Activated CD4-positive, alpha-beta T cell treated with anti-CD3 and anti-CD28 coated beads, Interleukin-2, amount 10 ng/mL, durations not matched to agents 7 days and 5 days (primary cell): ENCODE data around the gene ECE1. TPM values are rescaled to one million over a fixed set of nuclear protein-coding genes. Genes with fewer than 3 reads are reported as not detected.

Experiments
- CTCF ChIA-PET: fragments of 350-600 bp; sonication (Branson Sonifier 250); formaldehyde crosslinking; loops from one replicate; lab custom pipeline; 2021; ENCODE audit warnings: antibody characterized with exemption; lab: Charles Lee
- POLR2A ChIA-PET: fragments of 350-600 bp; sonication (Branson Sonifier 250); formaldehyde crosslinking; loops from one replicate; lab custom pipeline; 2021; ENCODE audit warnings: antibody characterized with exemption; lab: Charles Lee
- DNase-seq: peaks from one replicate; pipeline ENCODE4 v3.0.0-alpha.2; 2020
- H3K27ac Mint-ChIP-seq: one replicate; pipeline ENCODE4 v1.8.0; 2021; ENCODE audit warnings: mild to moderate bottlenecking, moderate library complexity, mixed read lengths
- H3K27me3 Mint-ChIP-seq: one replicate; pipeline ENCODE4 v1.8.0; 2021; ENCODE audit warnings: mixed read lengths
- H3K36me3 Mint-ChIP-seq: one replicate; pipeline ENCODE4 v1.8.0; 2021; ENCODE audit warnings: low read depth, mixed read lengths
- H3K4me1 Mint-ChIP-seq: one replicate; pipeline ENCODE4 v1.8.0; 2021; ENCODE audit warnings: mixed read lengths
- H3K4me3 Mint-ChIP-seq: one replicate; pipeline ENCODE4 v1.8.0; 2021; ENCODE audit warnings: mild to moderate bottlenecking, moderate library complexity, mixed read lengths
- H3K9me3 Mint-ChIP-seq: one replicate; pipeline ENCODE4 v1.8.0; 2021; ENCODE audit warnings: mixed read lengths
- total RNA-seq, 2 experiments: library from RNA; stranded (reverse); gene quantifications; one replicate each; pipeline ENCODE4 v1.2.3, GENCODE V29; 2021

Gene ECE1
- total RNA-seq, 2 experiments from 2014 or later: 101 to 107 TPM

- DNase-seq: no peak
- H3K27ac Mint-ChIP-seq: peak overlapping the region; percentile 2
- H3K9me3 Mint-ChIP-seq: no peaks in the 10 kb centered on the region
- H3K4me3 Mint-ChIP-seq: no peak overlapping the region
- no peaks in the 10 kb centered on the region for H3K27me3 Mint-ChIP-seq
- peaks cover 8% of the 10 kb centered on the region for H3K36me3 Mint-ChIP-seq
- H3K4me1 Mint-ChIP-seq: peaks cover 70% of the 10 kb centered on the region
- POLR2A ChIA-PET: no interaction called here
- CTCF ChIA-PET: interaction anchor here (1.4 to 1.5 kb wide), 3 partner anchors 10 to 34 kb away, joined by 3 to 4 read pairs (median 3); no protein-coding TSS in a partner anchor
Observed at GRCh38 chr1:21302747-21303715, 12.8 kb upstream of the ECE1 start.

- DNase-seq: no peak
- H3K36me3 Mint-ChIP-seq: peaks cover 10% of the 10 kb centered on the region
- H3K27ac Mint-ChIP-seq: no peak overlapping the region
- no peaks in the 10 kb centered on the region for H3K9me3 Mint-ChIP-seq
- no peak overlapping the region for H3K4me3 Mint-ChIP-seq
- peaks cover 70% of the 10 kb centered on the region for H3K4me1 Mint-ChIP-seq
- no peaks in the 10 kb centered on the region for H3K27me3 Mint-ChIP-seq
- ChIA-PET CTCF (interaction anchor here (0.6 to 1.5 kb wide), 6 partner anchors 9 to 33 kb away, joined by 3 to 6 read pairs (median 4); no protein-coding TSS in a partner anchor), POLR2A (no interaction called here)
Observed at GRCh38 chr1:21301794-21302440, 11.7 kb upstream of the ECE1 start.

- peak overlapping the region; percentile 33 for H3K27ac Mint-ChIP-seq
- peaks cover 75% of the 10 kb centered on the region for H3K4me1 Mint-ChIP-seq
- H3K9me3 Mint-ChIP-seq: no peaks in the 10 kb centered on the region
- no peak for DNase-seq
- CTCF ChIA-PET: interaction anchor here (0.7 to 2.0 kb wide), 6 partner anchors 12 to 44 kb away, joined by 3 to 8 read pairs (median 6); no protein-coding TSS in a partner anchor
- H3K4me3 Mint-ChIP-seq: no peak overlapping the region
- H3K36me3 Mint-ChIP-seq: peaks cover 10% of the 10 kb centered on the region
- H3K27me3 Mint-ChIP-seq: no peaks in the 10 kb centered on the region
- POLR2A ChIA-PET: interaction anchor here (0.9 kb wide), 1 partner anchor 11 kb away, joined by 4 read pairs; no protein-coding TSS in a partner anchor
Observed at GRCh38 chr1:21300774-21301173, 10.5 kb upstream of the ECE1 start.

DNA sequence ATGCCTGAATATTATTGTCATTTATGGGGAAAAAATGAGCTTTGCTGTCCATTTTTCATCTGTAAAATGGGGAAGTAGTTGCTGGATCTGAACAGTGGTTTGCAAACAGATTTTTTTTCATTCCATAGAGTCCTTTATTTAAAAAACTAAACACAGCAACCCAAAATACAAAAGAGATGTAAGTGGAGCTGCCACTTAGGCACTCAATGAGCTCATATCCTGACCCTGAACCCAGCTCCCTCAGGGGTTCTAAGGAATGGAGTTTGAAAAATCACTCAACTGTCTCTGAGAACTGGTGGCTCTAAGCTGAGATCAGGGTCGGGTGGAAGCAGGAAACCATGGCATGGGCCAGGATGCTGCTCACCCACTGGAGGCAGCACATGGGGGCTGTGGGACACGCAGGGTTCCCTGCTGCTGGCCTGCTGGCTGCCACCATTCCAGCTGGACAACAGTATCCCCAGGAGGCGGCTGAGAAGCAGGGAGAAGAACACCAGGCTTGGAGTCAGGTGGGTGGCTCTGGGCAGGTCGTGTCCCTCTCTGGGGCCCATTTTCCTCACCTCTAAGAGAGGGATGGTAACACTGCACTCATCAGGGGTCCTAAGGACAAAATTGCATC lies 9.6 kb upstream of the ECE1 start:
- Mint-ChIP-seq H3K36me3 (peaks cover 10% of the 10 kb centered on the region), H3K4me1 (peaks cover 78% of the 10 kb centered on the region), H3K4me3 (no peak overlapping the region), H3K27me3 (no peaks in the 10 kb centered on the region), H3K27ac (peak overlapping the region; percentile 66), H3K9me3 (no peaks in the 10 kb centered on the region)
- DNase-seq: no peak
- ChIA-PET CTCF (interaction anchor here (0.6 to 2.2 kb wide), 10 partner anchors 11 to 84 kb away, joined by 3 to 9 read pairs (median 4); no protein-coding TSS in a partner anchor), POLR2A (no interaction called here)

- no peak for DNase-seq
- CTCF ChIA-PET: interaction anchor here (1.3 to 2.2 kb wide), 8 partner anchors 12 to 84 kb away, joined by 3 to 9 read pairs (median 5); no protein-coding TSS in a partner anchor
- Mint-ChIP-seq H3K27ac (peak overlapping the region; percentile 80), H3K27me3 (no peaks in the 10 kb centered on the region), H3K4me1 (peaks cover 79% of the 10 kb centered on the region), H3K4me3 (no peak overlapping the region), H3K9me3 (no peaks in the 10 kb centered on the region), H3K36me3 (peaks cover 10% of the 10 kb centered on the region)
- POLR2A ChIA-PET: no interaction called here
Observed at GRCh38 chr1:21298981-21299391, 8.7 kb upstream of the ECE1 start.

GRCh38 chr1:21297975-21298374 lies 7.7 kb upstream of the ECE1 start:
- DNase-seq: no peak
- Mint-ChIP-seq H3K4me1 (peaks cover 83% of the 10 kb centered on the region), H3K9me3 (no peaks in the 10 kb centered on the region), H3K27me3 (no peaks in the 10 kb centered on the region), H3K27ac (peak overlapping the region; percentile 98), H3K36me3 (peaks cover 10% of the 10 kb centered on the region), H3K4me3 (no peak overlapping the region)
- POLR2A ChIA-PET: no interaction called here
- CTCF ChIA-PET: interaction anchor here (0.6 to 3.6 kb wide), 2 partner anchors 11 to 27 kb away, joined by 3 to 13 read pairs; no protein-coding TSS in a partner anchor

- Mint-ChIP-seq H3K4me3 (no peak overlapping the region), H3K36me3 (peaks cover 14% of the 10 kb centered on the region), H3K27me3 (no peaks in the 10 kb centered on the region), H3K9me3 (no peaks in the 10 kb centered on the region), H3K27ac (peak overlapping the region; percentile 98), H3K4me1 (peaks cover 86% of the 10 kb centered on the region)
- CTCF ChIA-PET: interaction anchor here (0.6 to 3.6 kb wide), 4 partner anchors 16 to 753 kb away, joined by 3 to 13 read pairs (median 4); no protein-coding TSS in a partner anchor
- DNase-seq: no peak
- POLR2A ChIA-PET: no interaction called here
Observed at GRCh38 chr1:21296509-21297354, 6.5 kb upstream of the ECE1 start.

- POLR2A ChIA-PET: no interaction called here
- Mint-ChIP-seq H3K4me3 (peak overlapping the region; percentile 30), H3K27me3 (no peaks in the 10 kb centered on the region)
Observed at GRCh38 chr1:21295545-21295944, 5.3 kb upstream of the ECE1 start.

DNA sequence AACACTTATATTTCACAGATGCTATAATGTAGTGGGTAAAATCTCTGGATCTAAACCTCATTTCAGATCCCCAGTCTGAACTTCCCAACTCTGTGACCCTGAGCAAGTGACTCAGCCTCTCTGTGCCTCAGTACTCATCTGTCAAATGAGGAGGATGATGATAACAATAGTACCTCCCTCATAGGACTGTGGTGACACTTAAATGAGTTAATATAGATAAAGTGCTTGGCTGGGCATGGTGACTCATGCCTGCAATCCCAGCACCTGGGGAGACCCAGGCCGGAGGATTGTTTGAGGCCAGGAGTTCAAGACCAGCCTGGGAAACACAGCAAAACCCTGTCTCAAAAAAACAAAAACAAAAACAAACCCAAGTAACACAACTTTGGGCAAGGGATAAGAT lies 4.7 kb upstream of the ECE1 start:
- peak; percentile 27 for DNase-seq
- Mint-ChIP-seq H3K27ac (peak overlapping the region; percentile 98), H3K36me3 (peaks cover 18% of the 10 kb centered on the region), H3K4me1 (peaks cover 88% of the 10 kb centered on the region), H3K27me3 (no peaks in the 10 kb centered on the region), H3K9me3 (no peaks in the 10 kb centered on the region), H3K4me3 (peak overlapping the region; percentile 80)
- ChIA-PET POLR2A (interaction anchor here (2.3 kb wide), 1 partner anchor 50 kb away, joined by 12 read pairs; no protein-coding TSS in a partner anchor), CTCF (interaction anchor here (0.8 to 3.7 kb wide), 4 partner anchors 16 to 40 kb away, joined by 5 to 23 read pairs (median 10); no protein-coding TSS in a partner anchor)

More at GRCh38 chr1:21295545-21295944, 5.3 kb upstream of the ECE1 start:
- Mint-ChIP-seq H3K36me3 (peaks cover 17% of the 10 kb centered on the region), H3K27ac (peak overlapping the region; percentile 98), H3K4me1 (peaks cover 93% of the 10 kb centered on the region), H3K9me3 (no peaks in the 10 kb centered on the region)
- CTCF ChIA-PET: interaction anchor here (1.0 to 3.7 kb wide), 5 partner anchors 17 to 41 kb away, joined by 3 to 23 read pairs (median 8); no protein-coding TSS in a partner anchor
- DNase-seq: no peak

DNA sequence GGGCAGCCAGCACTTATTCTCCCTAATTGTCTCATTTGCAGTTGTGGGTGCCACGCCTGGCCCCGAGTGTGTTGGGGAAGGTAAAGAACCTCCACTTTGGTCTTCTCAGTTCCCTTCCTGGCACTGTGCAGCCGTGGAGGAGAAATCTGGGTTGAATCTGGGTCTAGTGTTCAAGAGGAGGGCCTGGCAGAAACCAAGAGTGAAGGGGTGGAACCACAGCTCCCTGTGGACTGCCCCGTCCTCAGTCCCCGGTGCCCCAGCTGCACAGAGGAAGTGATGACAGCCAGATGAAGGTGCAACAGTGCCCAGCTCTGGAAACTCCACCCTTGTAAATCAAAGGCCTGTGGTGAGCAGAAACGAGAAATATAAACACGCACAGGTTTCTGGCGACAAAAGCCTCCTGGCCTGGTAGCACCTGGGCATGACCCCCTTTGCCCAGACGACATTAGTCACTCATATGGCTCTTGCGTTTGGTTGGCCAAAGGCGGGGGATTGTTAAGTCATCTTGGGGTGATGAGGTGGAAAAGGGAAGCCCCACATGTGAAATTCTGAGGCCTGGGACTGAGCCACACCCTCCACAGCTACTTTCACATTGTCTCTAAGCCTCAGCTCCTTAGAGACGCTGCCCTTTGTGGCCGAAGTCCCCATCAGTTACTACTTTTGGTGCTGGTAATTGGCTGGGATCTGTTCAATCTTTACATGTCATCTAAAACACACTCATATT lies 4.2 kb upstream of the ECE1 start:
- Mint-ChIP-seq H3K4me3 (peak overlapping the region; percentile 80), H3K9me3 (no peaks in the 10 kb centered on the region)
- CTCF ChIA-PET: interaction anchor here (0.6 to 3.7 kb wide), 7 partner anchors 16 to 141 kb away, joined by 3 to 23 read pairs (median 5); no protein-coding TSS in a partner anchor

More for the DNA sequence above, 4.2 kb upstream of the ECE1 start:
- H3K27me3 Mint-ChIP-seq: no peaks in the 10 kb centered on the region
- peaks cover 86% of the 10 kb centered on the region for H3K4me1 Mint-ChIP-seq
- POLR2A ChIA-PET: interaction anchor here (0.7 to 2.3 kb wide), 4 partner anchors 11 to 51 kb away, joined by 3 to 12 read pairs (median 4); no protein-coding TSS in a partner anchor
- H3K27ac Mint-ChIP-seq: peak overlapping the region; percentile 98
- DNase-seq: peak; percentile 93
- H3K36me3 Mint-ChIP-seq: peaks cover 18% of the 10 kb centered on the region
